Activated CD8-positive, alpha-beta T cell treated with anti-CD3 and anti-CD28 coated beads for 36 hours (primary cell): ENCODE measurements around the gene COX19. TPM values are rescaled to one million over a fixed set of nuclear protein-coding genes. Genes with fewer than 3 reads are reported as not detected.

Experiments used
- ATAC-seq: fragments of 200-7000 bp; cut with Tn5 transposase; one replicate; pipeline ENCODE4 v1.10.0; 2021; ENCODE audit warnings: mild to moderate bottlenecking, moderate library complexity
- CTCF ChIA-PET: fragments of 350-600 bp; sonication (Branson Sonifier 250); formaldehyde crosslinking; loops from one replicate; lab custom pipeline; 2021; ENCODE audit warnings: antibody characterized with exemption; lab: Charles Lee
- POLR2A ChIA-PET: fragments of 350-600 bp; sonication (Branson Sonifier 250); formaldehyde crosslinking; loops from one replicate; lab custom pipeline; 2021; ENCODE audit warnings: antibody characterized with exemption; lab: Charles Lee
- DNase-seq: peaks from one replicate; pipeline ENCODE4 v3.0.0-alpha.2; 2020
- H3K27ac Mint-ChIP-seq: one replicate; pipeline ENCODE4 v1.8.0; 2021; ENCODE audit warnings: mild to moderate bottlenecking, mixed read lengths
- H3K27me3 Mint-ChIP-seq: one replicate; pipeline ENCODE4 v1.8.0; 2021; ENCODE audit warnings: mixed read lengths
- H3K36me3 Mint-ChIP-seq: one replicate; pipeline ENCODE4 v1.8.0; 2021; ENCODE audit warnings: low read depth, mixed read lengths
- H3K4me1 Mint-ChIP-seq: one replicate; pipeline ENCODE4 v1.8.0; 2021; ENCODE audit warnings: low read depth, mixed read lengths
- H3K4me3 Mint-ChIP-seq: one replicate; pipeline ENCODE4 v1.8.0; 2021; ENCODE audit warnings: mild to moderate bottlenecking, moderate library complexity, mixed read lengths
- H3K9me3 Mint-ChIP-seq: one replicate; pipeline ENCODE4 v1.8.0; 2021; ENCODE audit warnings: mixed read lengths
- CTCF ChIP-seq: fragments of 200-600 bp; IDR thresholded peaks from one replicate; pipeline ENCODE4 v1.8.0; 2022; ENCODE audit warnings: antibody characterized with exemption, mild to moderate bottlenecking
- intact Hi-C: fragments of 100-400 bp; cut with micrococcal nuclease; formaldehyde crosslinking; loops from one replicate; pipeline ENCODE4 v1.10.0; 2022
- total RNA-seq, 2 experiments: library from RNA; stranded (reverse); gene quantifications; one replicate each; pipeline ENCODE4 v1.2.3, GENCODE V29; 2021

COX19 gene
- total RNA-seq, 2 experiments from 2014 or later: 15.5 to 18.0 TPM

- Mint-ChIP-seq H3K27me3 (no peaks in the 10 kb centered on the region), H3K4me1 (peaks cover 12% of the 10 kb centered on the region), H3K36me3 (peaks cover 6% of the 10 kb centered on the region), H3K4me3 (no peak overlapping the region), H3K9me3 (no peaks in the 10 kb centered on the region), H3K27ac (peak overlapping the region; percentile 37)
- peak; percentile 26 for ATAC-seq
- no peak for TF ChIP-seq CTCF
- ChIA-PET CTCF (interaction anchor here (2.0 kb wide), 1 partner anchor 18 kb away, joined by 11 read pairs; no protein-coding TSS in a partner anchor), POLR2A (no interaction called here)
- DNase-seq: no peak
- intact Hi-C loops: no loop called here
These were observed 36.1 kb upstream of the COX19 start for GRCh38 chr7:1011297-1012003.

- no peak for ATAC-seq
These were observed 34.9 kb upstream of the COX19 start for GRCh38 chr7:1010226-1010625.

GRCh38 chr7:1009747-1010146, 34.4 kb upstream of the COX19 start:
- Mint-ChIP-seq H3K4me1 (peaks cover 12% of the 10 kb centered on the region), H3K36me3 (peaks cover 6% of the 10 kb centered on the region), H3K4me3 (no peak overlapping the region), H3K27ac (no peak overlapping the region), H3K27me3 (no peaks in the 10 kb centered on the region), H3K9me3 (no peaks in the 10 kb centered on the region)
- POLR2A ChIA-PET: no interaction called here
- intact Hi-C loops: no loop called here
- DNase-seq (no peak), ATAC-seq (no peak)
- CTCF ChIA-PET: no interaction called here
- no peak for TF ChIP-seq CTCF

More at GRCh38 chr7:1010226-1010625, 34.9 kb upstream of the COX19 start:
- intact Hi-C loops: no loop called here
- no peak for TF ChIP-seq CTCF
- POLR2A ChIA-PET: no interaction called here
- Mint-ChIP-seq H3K27me3 (no peaks in the 10 kb centered on the region), H3K4me3 (no peak overlapping the region), H3K4me1 (peaks cover 12% of the 10 kb centered on the region), H3K36me3 (peaks cover 6% of the 10 kb centered on the region), H3K27ac (no peak overlapping the region), H3K9me3 (no peaks in the 10 kb centered on the region)
- no peak for DNase-seq
- CTCF ChIA-PET: no interaction called here

- Mint-ChIP-seq H3K27ac (no peak overlapping the region), H3K9me3 (no peaks in the 10 kb centered on the region), H3K36me3 (peaks cover 6% of the 10 kb centered on the region), H3K27me3 (no peaks in the 10 kb centered on the region), H3K4me3 (no peak overlapping the region), H3K4me1 (peaks cover 8% of the 10 kb centered on the region)
- TF ChIP-seq CTCF: no peak
- ChIA-PET POLR2A (no interaction called here), CTCF (no interaction called here)
- no peak for DNase-seq
- ATAC-seq: no peak
- intact Hi-C loops: no loop called here
These were observed 33.5 kb upstream of the COX19 start for GRCh38 chr7:1008733-1009363.

GRCh38 chr7:1007901-1008300, 32.6 kb upstream of the COX19 start:
- no peak overlapping the region for H3K27ac Mint-ChIP-seq
- ChIA-PET POLR2A (no interaction called here), CTCF (no interaction called here)
- no peaks in the 10 kb centered on the region for H3K27me3 Mint-ChIP-seq
- intact Hi-C loops: no loop called here
- no peak overlapping the region for H3K4me3 Mint-ChIP-seq
- peaks cover 6% of the 10 kb centered on the region for H3K4me1 Mint-ChIP-seq
- ATAC-seq (no peak), DNase-seq (no peak)
- H3K9me3 Mint-ChIP-seq: no peaks in the 10 kb centered on the region
- peaks cover 6% of the 10 kb centered on the region for H3K36me3 Mint-ChIP-seq
- no peak for TF ChIP-seq CTCF
